Endothelial cell (in vitro differentiated cells): ENCODE data around the gene NUBPL. TPM values are rescaled to one million over a fixed set of nuclear protein-coding genes. Genes with fewer than 3 reads are reported as not detected.

Experiments
- DNase-seq: peaks from one replicate; pipeline ENCODE4 v3.0.0; 2021; ENCODE audit warnings: low spot score
- H3K27ac Mint-ChIP-seq: one replicate; pipeline ENCODE4 v1.8.0; 2021; ENCODE audit warnings: mixed read lengths, inconsistent platforms; ENCODE audit not compliant: unreplicated experiment
- H3K27me3 Mint-ChIP-seq: one replicate; pipeline ENCODE4 v1.8.0; 2021; ENCODE audit warnings: mild to moderate bottlenecking, moderate library complexity, mixed read lengths, inconsistent platforms; ENCODE audit not compliant: unreplicated experiment
- H3K36me3 Mint-ChIP-seq: one replicate; pipeline ENCODE4 v1.8.0; 2021; ENCODE audit warnings: mild to moderate bottlenecking, low read depth, mixed read lengths, inconsistent platforms; ENCODE audit not compliant: unreplicated experiment
- H3K4me1 Mint-ChIP-seq: one replicate; pipeline ENCODE4 v1.8.0; 2021; ENCODE audit warnings: mild to moderate bottlenecking, mixed read lengths, inconsistent platforms; ENCODE audit not compliant: unreplicated experiment
- H3K4me3 Mint-ChIP-seq: one replicate; pipeline ENCODE4 v1.8.0; 2021; ENCODE audit warnings: mild to moderate bottlenecking, mixed read lengths, inconsistent platforms; ENCODE audit not compliant: unreplicated experiment
- H3K9me3 Mint-ChIP-seq: one replicate; pipeline ENCODE4 v1.8.0; 2021; ENCODE audit warnings: mixed read lengths, inconsistent platforms; ENCODE audit not compliant: unreplicated experiment
- total RNA-seq: library from RNA; stranded (reverse); fragmentation: NEBNext Ultra II Directional; extraction: Animal tissue kit (Norgen Biotek cat#: 25700); gene quantifications from one replicate; pipeline ENCODE4 v1.2.1, GENCODE V29; 2021; ENCODE audit not compliant: unreplicated experiment
- TF ChIP-seq, protein P1 (sequence below): fragments of 200-600 bp; sonication (generic); IDR thresholded peaks from one replicate; pipeline ENCODE4 v1.5.0; 2021; ENCODE audit warnings: antibody characterized with exemption; ENCODE audit not compliant: unreplicated experiment

The NUBPL gene
- total RNA-seq, 1 donor from 2014 or later = 11.3 TPM

DNA sequence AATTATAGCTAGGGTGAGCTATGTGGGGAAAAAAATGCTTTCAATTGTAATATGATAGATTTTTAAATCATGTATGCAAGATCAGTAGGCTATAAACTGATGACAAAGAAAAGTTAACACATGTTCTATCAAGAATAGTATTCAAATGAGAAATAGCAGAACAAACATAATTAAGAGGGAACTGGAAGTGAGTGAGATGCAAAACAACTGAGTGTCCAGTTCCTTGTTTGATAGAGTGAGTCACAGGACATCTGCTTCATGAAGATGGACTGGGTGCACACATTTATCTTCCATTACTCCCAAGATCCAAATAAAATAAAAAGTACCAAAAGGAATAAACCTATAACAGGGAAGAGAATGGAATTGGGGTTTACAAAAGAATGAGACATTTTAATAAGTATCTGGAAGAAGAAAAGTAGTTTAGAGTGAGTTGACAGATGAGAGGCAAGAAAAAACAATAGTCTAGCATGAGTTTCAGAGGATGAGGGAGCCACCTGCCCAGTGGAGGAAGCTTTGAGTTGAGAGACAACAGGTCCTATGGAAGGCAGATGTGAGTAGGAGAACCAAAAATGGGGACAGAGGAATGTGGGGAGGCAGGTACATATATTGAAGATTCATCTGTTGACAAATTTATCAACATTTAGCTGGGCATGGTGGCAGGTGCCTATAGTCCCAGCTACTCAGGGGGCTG is 337.8 kb downstream of the NUBPL start:
- TF ChIP-seq, protein P1, sequence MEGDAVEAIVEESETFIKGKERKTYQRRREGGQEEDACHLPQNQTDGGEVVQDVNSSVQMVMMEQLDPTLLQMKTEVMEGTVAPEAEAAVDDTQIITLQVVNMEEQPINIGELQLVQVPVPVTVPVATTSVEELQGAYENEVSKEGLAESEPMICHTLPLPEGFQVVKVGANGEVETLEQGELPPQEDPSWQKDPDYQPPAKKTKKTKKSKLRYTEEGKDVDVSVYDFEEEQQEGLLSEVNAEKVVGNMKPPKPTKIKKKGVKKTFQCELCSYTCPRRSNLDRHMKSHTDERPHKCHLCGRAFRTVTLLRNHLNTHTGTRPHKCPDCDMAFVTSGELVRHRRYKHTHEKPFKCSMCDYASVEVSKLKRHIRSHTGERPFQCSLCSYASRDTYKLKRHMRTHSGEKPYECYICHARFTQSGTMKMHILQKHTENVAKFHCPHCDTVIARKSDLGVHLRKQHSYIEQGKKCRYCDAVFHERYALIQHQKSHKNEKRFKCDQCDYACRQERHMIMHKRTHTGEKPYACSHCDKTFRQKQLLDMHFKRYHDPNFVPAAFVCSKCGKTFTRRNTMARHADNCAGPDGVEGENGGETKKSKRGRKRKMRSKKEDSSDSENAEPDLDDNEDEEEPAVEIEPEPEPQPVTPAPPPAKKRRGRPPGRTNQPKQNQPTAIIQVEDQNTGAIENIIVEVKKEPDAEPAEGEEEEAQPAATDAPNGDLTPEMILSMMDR = no peak
- DNase-seq = no peak
- no peak overlapping the region for H3K27ac Mint-ChIP-seq
- no peaks in the 10 kb centered on the region for H3K9me3 Mint-ChIP-seq
- H3K4me3 Mint-ChIP-seq = no peak overlapping the region
- no peaks in the 10 kb centered on the region for H3K36me3 Mint-ChIP-seq
- H3K27me3 Mint-ChIP-seq = no peaks in the 10 kb centered on the region
- H3K4me1 Mint-ChIP-seq = peaks cover 19% of the 10 kb centered on the region

DNA sequence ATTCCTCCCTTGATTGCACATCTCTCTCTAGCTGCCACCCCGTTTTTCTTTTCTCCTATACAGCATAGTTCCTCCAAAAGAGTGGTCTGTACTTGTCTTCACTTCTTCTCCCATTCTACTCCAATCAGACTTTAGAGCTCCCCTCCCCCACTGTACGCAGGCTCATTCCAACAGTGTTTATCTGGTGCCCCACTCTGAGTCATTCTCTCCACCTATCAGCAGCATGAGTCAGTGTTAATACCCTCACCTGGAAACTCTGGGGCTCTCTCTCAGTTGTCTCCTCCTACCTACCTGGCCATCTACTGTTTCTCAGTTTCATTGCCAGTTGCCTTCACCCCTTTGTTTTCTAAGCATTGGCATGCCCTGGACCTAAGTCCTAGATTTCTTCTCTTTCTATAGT is 340.8 kb downstream of the NUBPL start:
- no peak overlapping the region for H3K4me3 Mint-ChIP-seq
- TF ChIP-seq, protein P1 = no peak
- no peak for DNase-seq
- H3K27me3 Mint-ChIP-seq = no peaks in the 10 kb centered on the region
- H3K4me1 Mint-ChIP-seq = no peaks in the 10 kb centered on the region
- no peaks in the 10 kb centered on the region for H3K36me3 Mint-ChIP-seq
- no peak overlapping the region for H3K27ac Mint-ChIP-seq
- H3K9me3 Mint-ChIP-seq = no peaks in the 10 kb centered on the region

DNA sequence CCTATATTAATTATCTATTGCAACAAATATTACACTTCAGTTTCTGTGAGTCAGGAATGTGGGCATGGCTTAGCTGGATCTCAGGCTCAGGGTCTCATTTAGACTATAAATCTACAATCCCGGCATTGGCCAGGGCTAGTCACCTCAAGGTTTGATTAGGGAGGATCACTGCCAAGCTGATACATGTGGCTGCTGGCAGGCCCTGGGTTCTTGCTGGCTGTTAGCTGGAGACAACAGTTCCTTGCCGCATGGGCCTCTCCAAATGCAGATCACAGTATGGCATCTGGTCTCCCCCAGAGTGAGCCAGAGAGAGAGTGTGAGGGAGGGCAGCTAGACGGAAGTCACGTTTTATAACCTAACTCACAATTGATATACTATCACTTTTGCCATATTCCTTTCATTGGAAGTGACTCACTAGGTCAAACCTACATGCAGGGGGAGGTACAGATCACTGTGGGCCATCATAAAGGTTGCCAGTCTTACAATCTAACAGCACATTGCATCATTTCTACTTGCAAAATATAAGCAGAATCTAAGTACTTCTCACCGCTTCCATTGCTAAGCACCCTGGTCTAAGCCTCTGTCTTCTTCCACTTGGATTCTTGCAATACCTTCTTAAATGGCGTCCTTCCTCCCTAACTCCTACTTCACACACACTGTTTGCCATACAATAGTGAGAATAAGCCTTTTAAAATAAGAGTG is 341.9 kb downstream of the NUBPL start:
- no peak for DNase-seq
- TF ChIP-seq, protein P1 = no peak
- H3K27ac Mint-ChIP-seq = no peak overlapping the region
- no peaks in the 10 kb centered on the region for H3K9me3 Mint-ChIP-seq
- no peak overlapping the region for H3K4me3 Mint-ChIP-seq
- H3K4me1 Mint-ChIP-seq = no peaks in the 10 kb centered on the region
- H3K27me3 Mint-ChIP-seq = no peaks in the 10 kb centered on the region
- H3K36me3 Mint-ChIP-seq = no peaks in the 10 kb centered on the region

DNA sequence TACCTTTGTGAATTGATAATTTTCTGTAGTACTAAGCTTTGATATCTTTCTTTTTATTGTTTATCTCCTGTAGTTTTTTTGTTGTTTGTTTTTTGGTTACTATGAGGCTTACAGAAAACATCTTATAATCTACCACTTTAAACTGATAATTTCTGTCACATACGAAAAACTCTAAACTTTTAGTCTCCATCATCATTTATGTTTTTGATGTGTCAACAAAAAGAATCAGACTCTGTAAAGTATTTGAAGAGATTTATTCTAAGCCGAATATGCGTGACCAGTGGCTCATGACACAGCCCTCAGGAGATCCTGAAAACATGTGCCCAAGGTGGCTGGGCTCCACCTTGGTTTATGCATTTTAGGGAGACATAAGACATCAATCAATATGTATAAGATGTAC is 348.8 kb downstream of the NUBPL start:
- TF ChIP-seq, protein P1 = no peak
- H3K9me3 Mint-ChIP-seq = peaks cover 7% of the 10 kb centered on the region

More for the DNA sequence above, 348.8 kb downstream of the NUBPL start:
- no peaks in the 10 kb centered on the region for H3K27me3 Mint-ChIP-seq
- no peak overlapping the region for H3K4me3 Mint-ChIP-seq
- H3K36me3 Mint-ChIP-seq = no peaks in the 10 kb centered on the region
- H3K4me1 Mint-ChIP-seq = no peaks in the 10 kb centered on the region
- DNase-seq = no peak
- H3K27ac Mint-ChIP-seq = no peak overlapping the region

Other genes starting within 250 kb of the NUBPL start
- 25.3 TPM for gene HEATR5A, start 140.9 kb upstream of the NUBPL start, total RNA-seq
- gene DTD2, start 103.9 kb upstream of the NUBPL start, total RNA-seq = 5.1 TPM
- not detected for gene GPR33, start 73.4 kb upstream of the NUBPL start, total RNA-seq